AG04450 (cell line): ENCODE results near the gene CHCHD6. TPM values are rescaled to one million over a fixed set of nuclear protein-coding genes. Genes with fewer than 3 reads are reported as not detected.

Source experiments
- CTCF ChIA-PET: fragments of 300-600, 350-600 bp; formaldehyde crosslinking; extraction: SDS; loops from one replicate; lab custom pipeline; 2022; ENCODE audit warnings: antibody characterized with exemption, inconsistent platforms; lab: Charles Lee
- POLR2A ChIA-PET: fragments of 350-600 bp; formaldehyde crosslinking; extraction: SDS; loops from one replicate; lab custom pipeline; 2021; ENCODE audit warnings: antibody characterized with exemption, inconsistent platforms; lab: Yijun Ruan, JAX
- DNase-seq: peaks from one replicate; pipeline ENCODE4 v3.0.0-alpha.2; 2011; ENCODE audit warnings: low read depth, low spot score
- H3K27ac ChIP-seq: one replicate; pipeline ENCODE4 v1.5.1; 2012; ENCODE audit warnings: low read depth, low read length, control low read depth
- H3K27me3 ChIP-seq: one replicate; pipeline ENCODE4 v1.6.0; 2012; ENCODE audit warnings: low read length; ENCODE audit not compliant: control insufficient read depth, insufficient read depth
- H3K4me3 ChIP-seq: 2 replicates; pipeline ENCODE4 v1.5.1; 2011; ENCODE audit warnings: mild to moderate bottlenecking, low read depth, low read length, control low read depth
- H3K9me3 ChIP-seq: 2 replicates; pipeline ENCODE4 v1.5.1; 2012; ENCODE audit warnings: low read length; ENCODE audit not compliant: control insufficient read depth, insufficient read depth
- CTCF ChIP-seq: IDR thresholded peaks from 2 replicates; pipeline ENCODE4 v1.5.1; 2011; ENCODE audit warnings: low read depth, low read length, control low read depth, inconsistent platforms
- polyA plus RNA-seq: library from polyadenylated mRNA; depleted of rRNA; stranded (reverse); fragments of >200 nt; gene quantifications from 2 replicates; pipeline ENCODE4 v1.2.3, GENCODE V29; 2011

CHCHD6 gene
- polyA plus RNA-seq, 1 experiment = 14.0 TPM

GRCh38 chr3:126758882-126759281, 54.8 kb downstream of the CHCHD6 start:
- ChIA-PET POLR2A (no interaction called here), CTCF (no interaction called here)
- no peak for TF ChIP-seq CTCF
- Histone ChIP-seq H3K9me3 (no peaks in the 10 kb centered on the region), H3K27ac (no peak overlapping the region), H3K4me3 (no peak overlapping the region), H3K27me3 (no peaks in the 10 kb centered on the region)
- no peak for DNase-seq

GRCh38 chr3:126760541-126760940, 56.5 kb downstream of the CHCHD6 start:
- ChIA-PET POLR2A (no interaction called here), CTCF (no interaction called here)
- TF ChIP-seq CTCF = no peak
- no peak for DNase-seq
- H3K4me3 ChIP-seq = no peak overlapping the region
- no peak overlapping the region for H3K27ac ChIP-seq
- H3K9me3 ChIP-seq = no peaks in the 10 kb centered on the region
- H3K27me3 ChIP-seq = no peaks in the 10 kb centered on the region

- H3K9me3 ChIP-seq = no peaks in the 10 kb centered on the region
- no peak for TF ChIP-seq CTCF
- no peak overlapping the region for H3K27ac ChIP-seq
- DNase-seq = no peak
- POLR2A ChIA-PET = no interaction called here
- no peak overlapping the region for H3K4me3 ChIP-seq
- H3K27me3 ChIP-seq = no peaks in the 10 kb centered on the region
- CTCF ChIA-PET = interaction anchor here (1.2 to 1.7 kb wide), 2 partner anchors 11 kb away, joined by 10 to 12 read pairs; no protein-coding TSS in a partner anchor
Observed at GRCh38 chr3:126763035-126763434, 59.0 kb downstream of the CHCHD6 start.

GRCh38 chr3:126765187-126766069, 61.4 kb downstream of the CHCHD6 start:
- ChIA-PET POLR2A (no interaction called here), CTCF (interaction anchor here (0.7 kb wide), 1 partner anchor 14 kb away, joined by 3 read pairs; no protein-coding TSS in a partner anchor)
- H3K27ac ChIP-seq = no peak overlapping the region
- TF ChIP-seq CTCF = no peak
- H3K9me3 ChIP-seq = no peaks in the 10 kb centered on the region
- no peak overlapping the region for H3K4me3 ChIP-seq
- no peaks in the 10 kb centered on the region for H3K27me3 ChIP-seq
- no peak for DNase-seq

GRCh38 chr3:126766653-126767052, 62.6 kb downstream of the CHCHD6 start:
- H3K27me3 ChIP-seq = no peaks in the 10 kb centered on the region

More at GRCh38 chr3:126766653-126767052, 62.6 kb downstream of the CHCHD6 start:
- no peak overlapping the region for H3K4me3 ChIP-seq
- ChIA-PET POLR2A (no interaction called here), CTCF (no interaction called here)
- H3K27ac ChIP-seq = no peak overlapping the region
- no peaks in the 10 kb centered on the region for H3K9me3 ChIP-seq
- no peak for DNase-seq
- no peak for TF ChIP-seq CTCF
